Transverse colon (tissue), 4 donors: Measurements from ENCODE around the gene DOCK7. TPM values are rescaled to one million over a fixed set of nuclear protein-coding genes. Genes with fewer than 3 reads are reported as not detected.

Experiments used
- DNase-seq: peaks from one replicate; pipeline ENCODE4 v3.0.0-alpha.2; 2019
- H3K27ac ChIP-seq, 4 donors: fragments of 200-600 bp; sonication (generic); 2 replicates each; pipeline ENCODE4 v1.5.1; 2016 to 2018; ENCODE audit warnings: inconsistent platforms in 4 of 4
- H3K27me3 ChIP-seq: fragments of 200-600 bp; sonication (generic); 2 replicates; pipeline ENCODE4 v1.5.1; 2017; ENCODE audit warnings: inconsistent platforms
- H3K36me3 ChIP-seq, 4 donors: fragments of 200-600 bp; sonication (generic); 2 replicates each; pipeline ENCODE4 v1.5.1; 2017 to 2019; ENCODE audit warnings: inconsistent platforms in 4 of 4
- H3K4me1 ChIP-seq, 4 donors: fragments of 200-600 bp; sonication (generic); 2 replicates each; pipeline ENCODE4 v1.5.1; 2017 to 2020; ENCODE audit warnings: inconsistent platforms in 4 of 4
- H3K4me3 ChIP-seq, 4 donors: fragments of 200-600 bp; sonication (generic); 1 replicate in 1 of 4; 2 replicates in 3 of 4; pipeline versions ENCODE4 v1.5.1 to v1.6.1; 2017 to 2019; ENCODE audit warnings: inconsistent platforms in 4 of 4
- H3K9me3 ChIP-seq, 2 donors: fragments of 200-600 bp; sonication (generic); 2 replicates each; pipeline ENCODE4 v1.5.1; 2017 to 2019; ENCODE audit warnings: inconsistent platforms in 2 of 2
- EP300 ChIP-seq: sonication (generic); formaldehyde crosslinking; IDR thresholded peaks from one replicate; pipeline ENCODE4 v1.6.1; 2017; ENCODE audit warnings: antibody characterized with exemption, low read depth
- POLR2A ChIP-seq: fragments of 450-650 bp; IDR thresholded peaks from one replicate; pipeline ENCODE4 v1.6.1; 2016; ENCODE audit warnings: antibody characterized with exemption, mild to moderate bottlenecking, moderate library complexity
- POLR2AphosphoS5 ChIP-seq, 3 donors: sonication (generic); formaldehyde crosslinking; IDR thresholded peaks; one replicate each; pipeline ENCODE4 v1.6.1; 2016; ENCODE audit warnings: antibody characterized with exemption in 3 of 3
- WGBS, 2 donors: methylation state at CpG; one replicate each; pipeline ENCODE4 v1.1.5; 2018; ENCODE audit warnings: low coverage in 1 of 2; 5-methylcytosine and 5-hydroxymethylcytosine counted together
- in situ Hi-C, 4 donors: fragments of 200-750 bp; cut with MboI; loops; one replicate each; pipeline versions ENCODE4 v1.15.0 to v1.15.1; 2017; ENCODE audit warnings: low sequenced_read_pairs in 3 of 4, low pct_ligation_motif_present in 1 of 4, low pct_unique_long_range_greater_than_20kb in 1 of 4
- intact Hi-C: fragments of 100-400 bp; cut with DNase I; formaldehyde crosslinking; loops from one replicate; pipeline ENCODE4 v1.15.1; 2023; ENCODE audit warnings: low total_unique reads
- total RNA-seq, 4 donors: library from RNA; depleted of rRNA; stranded (reverse); fragments of >200 nt; gene quantifications; one replicate each; pipeline ENCODE4 v1.1.0, GENCODE V29; 2016
- TF ChIP-seq, protein P1 (sequence below), 5 experiments: fragments of 200-600 bp in 3 of 5; fragments of 450-650 bp in 2 of 5; sonication (generic) in 3 of 5; IDR thresholded peaks; 1 replicate in 2 of 5; 2 replicates in 3 of 5; pipeline ENCODE4 v1.5.1; 2016 to 2017; ENCODE audit warnings: antibody characterized with exemption in 5 of 5, inconsistent platforms in 3 of 5, mild to moderate bottlenecking in 2 of 5, moderate library complexity in 1 of 5

DOCK7 gene
- total RNA-seq, 4 donors from 2014 or later = 33.7 to 138 (median 58.1) TPM

DNA sequence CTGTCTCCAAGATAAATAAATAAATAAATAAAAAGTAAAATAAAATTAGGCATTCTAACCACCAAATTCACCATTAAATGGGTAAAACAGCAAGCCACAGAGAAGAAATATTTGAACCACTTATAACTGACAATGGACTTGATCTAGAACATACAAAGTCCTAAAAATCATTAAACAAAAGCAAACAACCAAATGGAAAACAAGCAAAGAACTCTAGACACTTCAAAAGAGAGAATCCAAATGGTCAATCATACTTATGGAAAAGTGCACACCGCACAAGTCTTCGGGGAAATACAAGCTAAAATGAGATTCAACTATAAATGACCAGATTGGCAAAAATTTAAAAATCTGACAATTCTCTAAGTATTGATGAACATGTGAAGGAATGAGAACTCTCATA lies 164.3 kb downstream of the DOCK7 start:
- in situ Hi-C loops (loop anchor here in 1 of 4 donors (25.0 kb wide), 1 partner anchor 213 kb away; no protein-coding TSS in a partner anchor), intact Hi-C loops (no loop called here)
- H3K4me1 ChIP-seq = peaks cover 0 to 5% (median 0%) of the 10 kb centered on the region in 4 donors
- H3K9me3 ChIP-seq = peaks cover 0 to 9% of the 10 kb centered on the region in 2 donors
- TF ChIP-seq, protein P1, sequence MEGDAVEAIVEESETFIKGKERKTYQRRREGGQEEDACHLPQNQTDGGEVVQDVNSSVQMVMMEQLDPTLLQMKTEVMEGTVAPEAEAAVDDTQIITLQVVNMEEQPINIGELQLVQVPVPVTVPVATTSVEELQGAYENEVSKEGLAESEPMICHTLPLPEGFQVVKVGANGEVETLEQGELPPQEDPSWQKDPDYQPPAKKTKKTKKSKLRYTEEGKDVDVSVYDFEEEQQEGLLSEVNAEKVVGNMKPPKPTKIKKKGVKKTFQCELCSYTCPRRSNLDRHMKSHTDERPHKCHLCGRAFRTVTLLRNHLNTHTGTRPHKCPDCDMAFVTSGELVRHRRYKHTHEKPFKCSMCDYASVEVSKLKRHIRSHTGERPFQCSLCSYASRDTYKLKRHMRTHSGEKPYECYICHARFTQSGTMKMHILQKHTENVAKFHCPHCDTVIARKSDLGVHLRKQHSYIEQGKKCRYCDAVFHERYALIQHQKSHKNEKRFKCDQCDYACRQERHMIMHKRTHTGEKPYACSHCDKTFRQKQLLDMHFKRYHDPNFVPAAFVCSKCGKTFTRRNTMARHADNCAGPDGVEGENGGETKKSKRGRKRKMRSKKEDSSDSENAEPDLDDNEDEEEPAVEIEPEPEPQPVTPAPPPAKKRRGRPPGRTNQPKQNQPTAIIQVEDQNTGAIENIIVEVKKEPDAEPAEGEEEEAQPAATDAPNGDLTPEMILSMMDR (IDR thresholded peaks at IDR 0.05) = no peak
- TF ChIP-seq EP300 (no peak), POLR2A (no peak), POLR2AphosphoS5 (IDR thresholded peaks at IDR 0.05) (no peak)
- H3K27ac ChIP-seq = no peak overlapping the region
- WGBS, 2 donors = 92 to 96% methylated on average over 2 of the region's 2 CpGs
- H3K36me3 ChIP-seq = peaks cover 0 to 21% (median 2%) of the 10 kb centered on the region in 4 donors
- H3K4me3 ChIP-seq = no peak overlapping the region
- H3K27me3 ChIP-seq = no peaks in the 10 kb centered on the region
- no peak for DNase-seq

- WGBS, 2 donors = 65% methylated on average over 2 of the region's 2 CpGs
- Histone ChIP-seq H3K27me3 (no peaks in the 10 kb centered on the region), H3K4me1 (peaks cover 0 to 18% (median 5%) of the 10 kb centered on the region in 4 donors), H3K27ac (peak overlapping the region in 1 of 4 donors; percentile 1), H3K9me3 (peaks cover 0 to 9% of the 10 kb centered on the region in 2 donors), H3K36me3 (peaks cover 0 to 13% (median 5%) of the 10 kb centered on the region in 4 donors), H3K4me3 (no peak overlapping the region)
- no peak for DNase-seq
- no peak for TF ChIP-seq POLR2A
- TF ChIP-seq POLR2AphosphoS5 (IDR thresholded peaks at IDR 0.05) = no peak
- in situ Hi-C loops (loop anchor here in 2 of 4 donors (10.0 to 25.0 kb wide), 2 partner anchors 221 to 228 kb away; no protein-coding TSS in a partner anchor), intact Hi-C loops (no loop called here)
These were observed 171.6 kb downstream of the DOCK7 start for GRCh38 chr1:62516600-62516999.

DNA sequence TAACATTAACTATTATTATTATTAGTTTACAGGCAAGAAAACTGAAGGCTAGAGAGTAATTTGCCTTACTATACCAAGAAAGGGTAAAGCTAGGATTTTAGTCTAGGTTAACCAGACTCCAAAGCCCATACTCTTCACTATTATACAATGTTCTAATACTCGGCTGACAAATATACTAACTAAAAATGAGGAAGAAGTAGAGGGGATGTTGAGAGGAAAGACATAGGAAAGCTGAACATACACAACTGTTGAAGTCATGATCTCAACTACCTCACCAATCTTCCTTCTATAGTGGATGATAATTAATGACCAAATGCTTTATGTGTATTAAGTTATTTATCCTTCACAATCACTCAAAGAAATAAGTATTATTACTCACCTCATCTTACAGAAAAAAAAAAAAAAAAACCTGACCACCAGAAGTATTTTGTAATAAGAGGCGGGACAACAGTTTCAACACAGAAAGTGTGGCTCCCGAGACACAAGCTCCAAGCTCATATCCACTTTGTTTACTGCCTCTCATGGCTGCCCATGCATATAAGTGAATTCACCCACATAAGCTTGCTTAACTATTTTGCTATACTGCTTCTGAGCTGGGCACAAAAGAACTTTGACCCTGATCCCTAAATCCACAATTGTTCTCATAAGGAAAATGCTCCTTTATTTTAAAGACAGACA lies 173.3 kb downstream of the DOCK7 start:
- Histone ChIP-seq H3K9me3 (peaks cover 0 to 9% of the 10 kb centered on the region in 2 donors), H3K4me3 (no peak overlapping the region), H3K27ac (no peak overlapping the region), H3K36me3 (peaks cover 0 to 13% (median 5%) of the 10 kb centered on the region in 4 donors), H3K27me3 (no peaks in the 10 kb centered on the region), H3K4me1 (peaks cover 0 to 18% (median 5%) of the 10 kb centered on the region in 4 donors)
- in situ Hi-C loops = loop anchor here in 2 of 4 donors (10.0 to 25.0 kb wide), 2 partner anchors 222 to 230 kb away; no protein-coding TSS in a partner anchor
- TF ChIP-seq POLR2A = no peak
- TF ChIP-seq POLR2AphosphoS5 (IDR thresholded peaks at IDR 0.05) = no peak
- TF ChIP-seq EP300 = no peak
- TF ChIP-seq, protein P1 (IDR thresholded peaks at IDR 0.05) = no peak
- DNase-seq = no peak
- intact Hi-C loops = no loop called here
- WGBS, 2 donors = 62 to 67% methylated on average over 3 of the region's 3 CpGs

DNA sequence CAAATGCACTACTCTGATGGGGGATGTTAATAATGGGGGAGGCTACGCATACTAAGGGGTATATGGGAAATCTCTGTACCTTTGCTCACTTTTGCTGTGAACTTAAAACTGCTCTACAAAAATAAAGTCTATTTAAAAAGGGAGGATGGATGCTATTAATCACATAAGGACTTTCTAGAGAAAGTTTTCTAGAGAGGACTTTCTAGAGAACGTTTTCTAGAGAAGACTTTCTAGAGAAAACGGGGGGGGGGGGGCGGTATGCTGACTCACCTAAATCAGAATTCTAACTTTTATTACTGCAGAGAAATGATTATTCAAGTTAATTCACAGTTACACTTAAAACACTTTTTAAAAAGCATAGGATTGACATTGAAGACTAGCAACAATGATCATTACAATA lies 175.2 kb downstream of the DOCK7 start:
- Histone ChIP-seq H3K4me3 (no peak overlapping the region), H3K27ac (no peak overlapping the region), H3K4me1 (peaks cover 0 to 18% (median 5%) of the 10 kb centered on the region in 4 donors), H3K36me3 (peaks cover 0 to 8% (median 3%) of the 10 kb centered on the region in 4 donors), H3K27me3 (no peaks in the 10 kb centered on the region), H3K9me3 (no peaks in the 10 kb centered on the region)
- no peak for DNase-seq
- intact Hi-C loops = no loop called here
- in situ Hi-C loops = loop anchor here in 2 of 4 donors (10.0 to 25.0 kb wide), 2 partner anchors 224 to 232 kb away; no protein-coding TSS in a partner anchor
- WGBS, 2 donors = 81 to 87% methylated on average over 4 of the region's 4 CpGs
- TF ChIP-seq POLR2AphosphoS5 (IDR thresholded peaks at IDR 0.05) = no peak
- TF ChIP-seq, protein P1 (IDR thresholded peaks at IDR 0.05) = no peak
- TF ChIP-seq POLR2A = no peak
- no peak for TF ChIP-seq EP300
